HG03558 (cell line): ENCODE results near the gene PHF3.
"Not testable (repeated sequence)": the region's sequence is repeated elsewhere in the genome, so short reads cannot be mapped to it uniquely, and the experiment has no call there.

ENCODE experiments used
- ATAC-seq: cut with Tn5 transposase; IDR thresholded peaks from one replicate; pipeline ENCODE4 v1.9.1; 2021; ENCODE audit warnings: moderate number of reproducible peaks; ENCODE audit not compliant: unreplicated experiment; ENCODE audit errors: extremely low read depth

The PHF3 gene

GRCh38 chr6:63757275-63757674 is 121.7 kb downstream of the PHF3 start:
- ATAC-seq = not testable (repeated sequence)

- no peak for ATAC-seq
These were observed 122.2 kb downstream of the PHF3 start for GRCh38 chr6:63757826-63758225.

GRCh38 chr6:63759605-63760105 is 124.1 kb downstream of the PHF3 start:
- ATAC-seq = no peak

DNA sequence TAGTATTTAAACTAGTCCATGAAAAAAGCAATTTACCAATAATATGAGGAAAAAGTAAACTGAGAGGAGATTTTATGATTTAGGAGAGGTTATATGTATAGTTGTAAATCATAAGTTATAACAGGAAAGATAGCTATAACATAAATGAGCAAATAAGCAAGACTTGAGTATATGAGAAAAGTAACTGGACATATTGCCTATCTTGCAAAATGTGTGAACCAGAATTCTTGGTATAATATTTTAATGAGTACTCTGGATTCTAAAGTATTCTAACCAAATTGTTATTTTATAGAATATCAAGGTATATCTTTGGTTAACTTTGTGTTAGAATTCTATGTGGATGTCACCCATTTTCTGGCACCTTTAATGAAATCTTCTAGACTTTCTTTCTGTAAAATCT is 124.6 kb downstream of the PHF3 start:
- no peak for ATAC-seq

- no peak for ATAC-seq
These were observed 128.8 kb downstream of the PHF3 start for GRCh38 chr6:63764318-63764916.
